Fibroblast of peridontal ligament (primary cell): Measurements from ENCODE around the gene PIP.
"Not testable (repeated sequence)": the region's sequence is repeated elsewhere in the genome, so short reads cannot be mapped to it uniquely, and the experiment has no call there.

Source experiments
- DNase-seq: peaks from one replicate; pipeline ENCODE4 v3.0.0-alpha.2; 2010; ENCODE audit errors: extremely low read depth

PIP gene

GRCh38 chr7:143177374-143178119 is 45.7 kb downstream of the PIP start:
- DNase-seq, result no peak

- DNase-seq, result not testable (repeated sequence)
Measured at GRCh38 chr7:143180771-143181170, 48.9 kb downstream of the PIP start.

GRCh38 chr7:143181349-143181748 is 49.5 kb downstream of the PIP start:
- DNase-seq, result no peak

- DNase-seq, result no peak
Measured at GRCh38 chr7:143183024-143183423, 51.1 kb downstream of the PIP start, which contains the start of gene TAS2R39. Gene TAS2R39 (plus strand): TSS chr7:143183419. CDS start chr7:143183419, 0 bp downstream.

GRCh38 chr7:143185551-143185950 is 53.7 kb downstream of the PIP start:
- no peak for DNase-seq

GRCh38 chr7:143188994-143189393 is 57.1 kb downstream of the PIP start:
- no peak for DNase-seq
